K562 (cell line): ENCODE results near the gene SERPINH1. TPM values are rescaled to one million over a fixed set of nuclear protein-coding genes. Genes with fewer than 3 reads are reported as not detected.

ENCODE experiments used
- ATAC-seq: fragments of 200-7000 bp; cut with Tn5 transposase; 3 replicates; pipeline ENCODE4 v1.9.1; 2020; ENCODE audit warnings: moderate library complexity
- BruUV-seq: library from RNA; stranded (reverse); fragments of 400-500 nt; replicated peaks from 2 replicates; lab custom pipeline; 2021; lab: Mats Ljungman, UMichigan
- CTCF ChIA-PET: fragments of 300-600 bp; formaldehyde crosslinking; extraction: SDS; loops from one replicate; lab custom pipeline; 2021; ENCODE audit warnings: low intra/inter-chr PET ratio; lab: Yijun Ruan, JAX
- POLR2A ChIA-PET: fragments of 300-600, 350-650 bp; sonication (Branson Sonifier 250); formaldehyde crosslinking; extraction: SDS; loops from one replicate; lab custom pipeline; 2021; ENCODE audit warnings: antibody characterized with exemption, inconsistent platforms; lab: Yijun Ruan, JAX
- DNase-seq, 4 experiments: peaks; one replicate each; pipeline versions ENCODE4 v3.0.0 to v3.0.0-alpha.2; 2011 to 2018; ENCODE audit warnings: low spot score in 3 of 4, mixed read lengths in 3 of 4; ENCODE audit errors: extremely low read depth in 1 of 4
- FAIRE-seq: peaks from 2 replicates; lab custom pipeline; 2011; peaks lifted over from hg19 to GRCh38; lab: Jason Lieb, UNC
- H2AFZ ChIP-seq: 2 replicates; pipeline ENCODE4 v1.6.0; 2011; ENCODE audit warnings: low read depth, low read length, control low read depth, inconsistent platforms
- H3K27ac ChIP-seq: fragments of 200-600 bp; 3 replicates; pipeline ENCODE4 v1.8.0; 2011; ENCODE audit warnings: low read depth, mild to moderate bottlenecking, control low read depth, inconsistent platforms, low read length, moderate library complexity, mixed read lengths; ENCODE audit errors: extremely low read depth
- H3K27me3 ChIP-seq, 2 experiments: fragments of 300-600 bp in 1 of 2; 2 replicates in 1 of 2; 3 replicates in 1 of 2; pipeline versions ENCODE4 v1.6.0 to v1.8.0; 2011; ENCODE audit warnings: inconsistent platforms in 2 of 2, low read length in 2 of 2, mild to moderate bottlenecking in 1 of 2, mixed read lengths in 1 of 2, moderate library complexity in 1 of 2; ENCODE audit not compliant: control insufficient read depth in 2 of 2, insufficient read depth in 2 of 2
- H3K36me3 ChIP-seq: fragments of 300-600 bp; 3 replicates; pipeline ENCODE4 v1.8.0; 2011; ENCODE audit warnings: mild to moderate bottlenecking, low read length, inconsistent platforms; ENCODE audit not compliant: control insufficient read depth, insufficient read depth
- H3K4me1 ChIP-seq, 2 experiments: fragments of 200-600 bp in 1 of 2; replicated peaks in 1 of 2; 2 replicates in 1 of 2; 3 replicates in 1 of 2; pipeline versions ENCODE4 v1.5.1 to v1.8.0; 2011; ENCODE audit warnings: inconsistent platforms in 2 of 2, low read length in 2 of 2, mild to moderate bottlenecking in 1 of 2, mixed read lengths in 1 of 2, moderate library complexity in 1 of 2; ENCODE audit not compliant: control insufficient read depth in 2 of 2, insufficient read depth in 2 of 2
- H3K4me2 ChIP-seq: 2 replicates; pipeline ENCODE4 v1.6.1; 2011; ENCODE audit warnings: low read length, control low read depth, inconsistent platforms, mixed read lengths; ENCODE audit not compliant: insufficient read depth
- H3K4me3 ChIP-seq: fragments of 200-600 bp; sonication (generic), shearing (Covaris generic); 2 replicates; pipeline ENCODE4 v1.5.1; 2016; ENCODE audit warnings: control low read depth, inconsistent platforms
- H3K79me2 ChIP-seq: fragments of 200-600 bp; 3 replicates; pipeline ENCODE4 v1.8.0; 2011; ENCODE audit warnings: low read length, inconsistent platforms; ENCODE audit not compliant: control insufficient read depth, insufficient read depth
- H3K9ac ChIP-seq, 2 experiments: 2 replicates each; pipeline versions ENCODE4 v1.6.0 to v1.6.1; 2011; ENCODE audit warnings: low read depth in 2 of 2, low read length in 2 of 2, control low read depth in 1 of 2, inconsistent platforms in 1 of 2, mild to moderate bottlenecking in 1 of 2, mixed read lengths in 1 of 2; ENCODE audit not compliant: insufficient read depth in 1 of 2
- H3K9me1 ChIP-seq: one replicate; pipeline ENCODE4 v1.6.0; 2011; ENCODE audit warnings: inconsistent platforms, mild to moderate bottlenecking, low read length, moderate library complexity; ENCODE audit not compliant: control insufficient read depth, insufficient read depth
- H3K9me3 ChIP-seq: replicated peaks from 2 replicates; pipeline ENCODE4 v1.5.1; 2011; ENCODE audit warnings: low read depth, low read length, inconsistent platforms; ENCODE audit not compliant: control insufficient read depth, insufficient read depth
- H4K20me1 ChIP-seq: replicated peaks from 2 replicates; pipeline ENCODE4 v1.6.1; 2011; ENCODE audit warnings: low read length, inconsistent platforms, mixed read lengths; ENCODE audit not compliant: control insufficient read depth, insufficient read depth
- CTCF ChIP-seq, 3 experiments: IDR thresholded peaks in 2 of 3; conservative IDR thresholded peaks in 1 of 3; 2 replicates each; pipeline ENCODE4 v1.5.1; 2011 to 2012; ENCODE audit warnings: low read length in 3 of 3, mild to moderate bottlenecking in 3 of 3, control low read depth in 2 of 3, improper control_type of control experiment in 1 of 3, inconsistent platforms in 1 of 3, low read depth in 1 of 3, mixed read lengths in 1 of 3, moderate library complexity in 1 of 3; ENCODE audit not compliant: insufficient read depth in 2 of 3
- ELF1 ChIP-seq: fragments of 200-800 bp; sonication (Bioruptor generic); IDR thresholded peaks from 2 replicates; pipeline ENCODE4 v1.6.1; 2016; ENCODE audit warnings: missing genetic modification characterization, missing compliant biosample characterization
- FOXO4 ChIP-seq: fragments of 450-650 bp; formaldehyde crosslinking; IDR thresholded peaks from 2 replicates; pipeline ENCODE4 v1.4.0; 2020; ENCODE audit warnings: mild to moderate bottlenecking, moderate library complexity
- GTF2A2 ChIP-seq: IDR thresholded peaks from 2 replicates; pipeline ENCODE4 v1.6.1; 2016; ENCODE audit warnings: mild to moderate bottlenecking, missing genetic modification characterization, missing compliant biosample characterization
- HNRNPH1 ChIP-seq: fragments of 200-400 bp; formaldehyde crosslinking; optimal IDR thresholded peaks from 2 replicates; pipeline ENCODE3; 2017; ENCODE audit warnings: low read depth, mild to moderate bottlenecking, low read length, moderate library complexity
- HNRNPK ChIP-seq: fragments of 200-400 bp; formaldehyde crosslinking; IDR thresholded peaks from one replicate; pipeline ENCODE4 v1.6.1; 2018; ENCODE audit warnings: mild to moderate bottlenecking, low read depth, low read length; ENCODE audit not compliant: poor library complexity, severe bottlenecking
- HNRNPL ChIP-seq: fragments of 200-400 bp; formaldehyde crosslinking; IDR thresholded peaks from 2 replicates; pipeline ENCODE4 v1.6.1; 2017; ENCODE audit warnings: low read depth, mild to moderate bottlenecking, low read length
- KAT2B ChIP-seq: IDR thresholded peaks from one replicate; pipeline ENCODE4 v1.6.1; 2012; ENCODE audit warnings: low read depth, mild to moderate bottlenecking, control low read depth, inconsistent platforms, low read length, moderate library complexity
- MECOM ChIP-seq: fragments of 250-450 bp; sonication (Bioruptor Pico); IDR thresholded peaks from 2 replicates; pipeline ENCODE4 v1.8.0; 2022; ENCODE audit warnings: inconsistent platforms
- SOX6 ChIP-seq: fragments of 450-650 bp; IDR thresholded peaks from 2 replicates; pipeline ENCODE4 v1.6.1; 2014; ENCODE audit warnings: mild to moderate bottlenecking
- ZBTB5 ChIP-seq: fragments of 450-650 bp; IDR thresholded peaks from 2 replicates; pipeline ENCODE4 v1.6.1; 2017; ENCODE audit warnings: antibody characterized with exemption
- ZNF280A ChIP-seq: fragments of 450-650 bp; IDR thresholded peaks from 2 replicates; pipeline ENCODE4 v1.6.1; 2018; ENCODE audit warnings: mild to moderate bottlenecking, low read depth; ENCODE audit not compliant: partially characterized antibody
- ZNF280B ChIP-seq: fragments of 250-450 bp; sonication (Bioruptor Pico); IDR thresholded peaks from 2 replicates; pipeline ENCODE4 v1.5.1; 2021; ENCODE audit warnings: mild to moderate bottlenecking
- ZNF57 ChIP-seq: fragments of 450-650 bp; formaldehyde crosslinking; IDR thresholded peaks from 2 replicates; pipeline ENCODE4 v1.4.0; 2020; ENCODE audit warnings: mild to moderate bottlenecking, moderate library complexity
- WGBS: fragments of 100-300 bp; shearing (Covaris generic); methylation state at CpG from one replicate; pipeline ENCODE4 v1.1.6; 2016; ENCODE audit warnings: low coverage, mixed read lengths; ENCODE audit not compliant: insufficient coverage; ENCODE audit errors: missing lambda C conversion rate; 5-methylcytosine and 5-hydroxymethylcytosine counted together
- in situ Hi-C: fragments of 300-500 bp; cut with MboI; formaldehyde crosslinking; loops from 4 replicates; pipeline ENCODE4 v1.15.0; 2018; ENCODE audit warnings: inconsistent platforms, mixed read lengths
- intact Hi-C: fragments of 100-400 bp; cut with micrococcal nuclease; formaldehyde crosslinking; loops from 2 replicates; pipeline ENCODE4 v1.14.2; 2022
- polyA plus RNA-seq, 8 experiments: library from polyadenylated mRNA; depleted of rRNA in 4 of 8; stranded (reverse) in 5 of 8; unstranded in 3 of 8; fragments of >200 nt; fragmentation: Nextera tagmentation in 2 of 8; fragmentation: Illumina TruSeq in 1 of 8; extraction: Ambion mirVana in 2 of 8; extraction: Trizol in 1 of 8; gene quantifications; 2 replicates each; pipeline versions ENCODE4 v1.2.1 to v1.2.3, GENCODE V29; 2011 to 2014; ENCODE audit warnings: inconsistent platforms in 1 of 8, missing spikeins in 1 of 8
- total RNA-seq, 7 experiments: library from RNA; depleted of rRNA in 6 of 7; stranded (reverse); fragments of >200 nt in 6 of 7; fragmentation: Illumina TruSeq in 2 of 7; extraction: Trizol in 2 of 7; gene quantifications; 2 replicates each; pipeline versions ENCODE4 v1.2.1 to v1.2.3, GENCODE V29; 2011 to 2021; ENCODE audit warnings: low replicate concordance in 1 of 7

Gene SERPINH1
- total and polyA plus RNA-seq, 9 of the 15 experiments (the other 6 are each of a cell fraction or from before 2014, with no cell fraction given) = 2.8 to 106 (median 67.9) TPM

- Histone ChIP-seq H3K27me3 (no peaks in the 10 kb centered on the region), H2AFZ (peak overlapping the region; percentile 84), H3K79me2 (no peaks in the 10 kb centered on the region), H3K4me1 (peaks cover 42 to 46% of the 10 kb centered on the region in 2 experiments; a peak in 4 of 5 replicates), H3K9me1 (no peaks in the 10 kb centered on the region), H4K20me1 (no peaks in the 10 kb centered on the region), H3K27ac (peak overlapping the region; percentile 79), H3K36me3 (no peaks in the 10 kb centered on the region), H3K9ac (peak overlapping the region; percentile 57 to 66; a peak in 3 of 4 replicates), H3K9me3 (no peaks in the 10 kb centered on the region), H3K4me3 (no peak overlapping the region), H3K4me2 (peak overlapping the region; percentile 56)
- intact Hi-C loops (loop anchor here (5.0 kb wide), 1 partner anchor 43 kb away; no protein-coding TSS in a partner anchor), in situ Hi-C loops (no loop called here)
- DNase-seq = peak; percentile 95 to 96 (median 95)
- CTCF ChIA-PET = no interaction called here
- POLR2A ChIA-PET = interaction anchor here (0.6 to 1.5 kb wide), 12 partner anchors 10 to 133 kb away, joined by 3 to 8 read pairs (median 4); partner anchors contain the start of gene SERPINH1
- peak; percentile 95 for ATAC-seq
- BruUV-seq = no TSS peak
- 0% methylated on average over 2 of the region's 2 CpGs for WGBS
- peak; percentile 99 for FAIRE-seq
- TF ChIP-seq ELF1 (tag) (no peak), ZBTB5 (no peak), HNRNPL (no peak), GTF2A2 (tag) (no peak), ZNF57 (CRISPR knock-in tag) (no peak), MECOM (CRISPR knock-in tag) (peak; percentile 68; the same call in 1 of the 2 replicates), FOXO4 (CRISPR knock-in tag) (no peak), ZNF280A (no peak), HNRNPH1 (no peak), CTCF (IDR thresholded peaks at IDR 0.05 in 2 of 3, conservative IDR thresholded peaks at IDR 0.05 in 1 of 3; ENCODE audit: insufficient read depth in 2 of 3, low read depth in 1 of 3, low read length in 3 of 3) (no peak), KAT2B (no peak), ZNF280B (CRISPR knock-in tag) (no peak), HNRNPK (no peak), SOX6 (peak; percentile 92)
Observed at GRCh38 chr11:75589933-75590332, 27.9 kb downstream of the SERPINH1 start.
